Prostate gland (tissue), 2 donors: ENCODE results near the gene KAZN.
A peak's percentile ranks its signal among the peaks of the same experiment; 100 is the strongest.

Experiments used
- CTCF ChIP-seq, 4 experiments: fragments of 200-600 bp in 2 of 4; fragments of 450-650 bp in 2 of 4; sonication (generic) in 2 of 4; IDR thresholded peaks; 1 replicate in 3 of 4; 2 replicates in 1 of 4; pipeline ENCODE4 v1.5.1; 2016 to 2019; ENCODE audit warnings: antibody characterized with exemption in 4 of 4, mild to moderate bottlenecking in 2 of 4, moderate library complexity in 2 of 4
- POLR2A ChIP-seq: fragments of 450-650 bp; IDR thresholded peaks from one replicate; pipeline ENCODE4 v1.6.1; 2016; ENCODE audit warnings: antibody characterized with exemption, mild to moderate bottlenecking
- POLR2AphosphoS5 ChIP-seq: sonication (generic); formaldehyde crosslinking; IDR thresholded peaks from one replicate; pipeline ENCODE4 v1.6.1; 2017; ENCODE audit warnings: antibody characterized with exemption

- TF ChIP-seq CTCF (IDR thresholded peaks at IDR 0.05) = no peak
- no peak for TF ChIP-seq POLR2A
- peak; percentile 55 for TF ChIP-seq POLR2AphosphoS5
These were observed 134.7 kb downstream of the KAZN start for GRCh38 chr1:14733048-14733778.
